ENCODE measurements around the gene NUDT21. TPM values are rescaled to one million over a fixed set of nuclear protein-coding genes. Genes with fewer than 3 reads are reported as not detected.

Gene NUDT21
- total RNA-seq (2013): 79.4 TPM
- polyA plus RNA-seq (10 to 100 TPM; 33.0 to 65.0 (median 55.9) TPM), polyA minus RNA-seq (32.7 and 154 TPM in 2 replicates), total RNA-seq (4.4 to 28.5 (median 15.3) reads per million in 11 experiments)

DNA sequence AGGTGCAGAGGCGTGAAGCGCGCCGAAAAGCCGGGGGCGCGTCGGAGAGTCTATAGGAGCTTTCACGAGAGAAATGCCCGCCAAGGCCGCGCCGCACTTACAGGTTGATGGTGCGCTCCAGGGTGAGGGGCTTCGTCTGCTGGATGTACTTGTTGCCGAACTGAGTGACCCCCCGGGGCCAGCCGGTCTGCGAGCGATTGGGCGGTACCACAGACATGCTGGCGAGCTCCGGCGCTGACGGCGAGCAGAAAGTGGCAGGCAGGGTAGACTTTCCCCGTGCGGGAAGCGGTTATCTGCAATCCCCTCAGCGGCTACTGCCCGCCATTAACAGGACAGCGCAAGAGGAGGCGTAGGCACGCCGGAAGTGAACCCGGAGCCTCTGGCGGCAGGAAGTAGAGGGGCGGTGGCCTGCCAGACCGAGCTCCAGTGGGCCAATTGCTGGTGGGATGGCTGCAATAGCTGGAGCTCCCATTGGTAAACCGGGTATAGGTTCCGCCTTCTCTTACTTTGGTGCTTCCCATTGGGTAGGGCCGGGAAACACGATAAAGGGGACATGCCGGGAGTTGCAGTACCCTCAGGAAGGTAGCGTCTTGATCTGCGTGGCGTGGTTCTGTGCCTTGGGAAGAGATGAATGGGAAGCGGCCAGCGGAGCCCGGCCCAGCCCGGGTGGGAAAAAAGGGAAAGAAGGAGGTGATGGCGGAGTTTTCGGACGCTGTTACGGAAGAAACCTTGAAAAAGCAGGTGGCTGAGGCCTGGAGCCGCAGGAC is at the start of gene NUDT21, which contains the start of gene OGFOD1:
NUDT21 (minus strand) TSS at position 347 of the 767 bp plus-strand sequence; CDS start at position 217, 130 bp downstream.
OGFOD1 (plus strand) TSS at position 569 of the 767 bp plus-strand sequence; CDS start at position 628, 59 bp downstream.
- H3K4me3 ChIP-seq (replicated peaks in 1 of 3; ENCODE audit: low read depth in 2 of 3, low read length in 3 of 3): peak within 1 kb of the TSS; percentile 74 to 87 (median 87)
- peaks cover 7% of the 10 kb centered on the region for H4K20me1 ChIP-seq (ENCODE audit: insufficient read depth, low read length)
- intact Hi-C loops (cut with micrococcal nuclease): loop anchor here (2.0 to 10.0 kb wide), 2 partner anchors 154 to 278 kb away; partner anchors contain the start of gene MT2A (in 1 of the 2)
- H3K9ac ChIP-seq (ENCODE audit: insufficient read depth, low read length, poor library complexity, severe bottlenecking): peak within 1 kb of the TSS; percentile 75
- no peaks in the 10 kb centered on the region for H3K27me3 ChIP-seq (ENCODE audit: control insufficient read depth in 2 of 2, insufficient read depth in 2 of 2, low read length in 2 of 2)
- H3K9me3 ChIP-seq (replicated peaks in 1 of 2; ENCODE audit: control insufficient read depth in 1 of 2, insufficient read depth in 1 of 2, low read length in 2 of 2): no peaks in the 10 kb centered on the region
- DNase-seq: peak; percentile 94 to 98 (median 96)
- peak within 1 kb of the TSS; percentile 61 to 82 for H3K27ac ChIP-seq (ENCODE audit: low read depth in 1 of 2, low read length in 2 of 2)
- TF ChIP-seq, protein P1, sequence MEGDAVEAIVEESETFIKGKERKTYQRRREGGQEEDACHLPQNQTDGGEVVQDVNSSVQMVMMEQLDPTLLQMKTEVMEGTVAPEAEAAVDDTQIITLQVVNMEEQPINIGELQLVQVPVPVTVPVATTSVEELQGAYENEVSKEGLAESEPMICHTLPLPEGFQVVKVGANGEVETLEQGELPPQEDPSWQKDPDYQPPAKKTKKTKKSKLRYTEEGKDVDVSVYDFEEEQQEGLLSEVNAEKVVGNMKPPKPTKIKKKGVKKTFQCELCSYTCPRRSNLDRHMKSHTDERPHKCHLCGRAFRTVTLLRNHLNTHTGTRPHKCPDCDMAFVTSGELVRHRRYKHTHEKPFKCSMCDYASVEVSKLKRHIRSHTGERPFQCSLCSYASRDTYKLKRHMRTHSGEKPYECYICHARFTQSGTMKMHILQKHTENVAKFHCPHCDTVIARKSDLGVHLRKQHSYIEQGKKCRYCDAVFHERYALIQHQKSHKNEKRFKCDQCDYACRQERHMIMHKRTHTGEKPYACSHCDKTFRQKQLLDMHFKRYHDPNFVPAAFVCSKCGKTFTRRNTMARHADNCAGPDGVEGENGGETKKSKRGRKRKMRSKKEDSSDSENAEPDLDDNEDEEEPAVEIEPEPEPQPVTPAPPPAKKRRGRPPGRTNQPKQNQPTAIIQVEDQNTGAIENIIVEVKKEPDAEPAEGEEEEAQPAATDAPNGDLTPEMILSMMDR (IDR thresholded peaks at IDR 0.05): no peak
- H3K79me2 ChIP-seq (ENCODE audit: insufficient read depth, low read length): peaks cover 68% of the 10 kb centered on the region
- H3K4me3 Mint-ChIP-seq: peak within 1 kb of the TSS; percentile 99 to 100
- peak within 1 kb of the TSS; percentile 96 for H2AFZ ChIP-seq (ENCODE audit: insufficient read depth, low read depth, low read length, poor library complexity, severe bottlenecking)
- H3K36me3 ChIP-seq (replicated peaks in 1 of 2; ENCODE audit: control insufficient read depth in 1 of 2, insufficient read depth in 2 of 2, low read length in 2 of 2): peaks cover 15 to 45% of the 10 kb centered on the region in 2 donors
- H3K4me2 ChIP-seq (replicated peaks; ENCODE audit: extremely low read depth, low read length, poor library complexity, severe bottlenecking): peak within 1 kb of the TSS; percentile 97
- H3K9me3 Mint-ChIP-seq: peaks cover 0 to 1% (median 0%) of the 10 kb centered on the region in 7 donors
- peaks cover 29% of the 10 kb centered on the region for H3K4me1 Mint-ChIP-seq
- H3K27me3 Mint-ChIP-seq (ENCODE audit: low read depth in 3 of 3): no peaks in the 10 kb centered on the region
- H3K4me1 ChIP-seq (ENCODE audit: control insufficient read depth in 1 of 2, insufficient read depth in 2 of 2, low read length in 2 of 2): peaks cover 20 to 26% of the 10 kb centered on the region in 2 donors
- peaks cover 31 to 33% of the 10 kb centered on the region in 2 donors for H3K36me3 Mint-ChIP-seq
- under 1% methylated on average over 56 of the region's 56 CpGs for WGBS (ENCODE audit: insufficient coverage)
- peak within 1 kb of the TSS; percentile 90 to 99 (median 93) for H3K27ac Mint-ChIP-seq

DNA sequence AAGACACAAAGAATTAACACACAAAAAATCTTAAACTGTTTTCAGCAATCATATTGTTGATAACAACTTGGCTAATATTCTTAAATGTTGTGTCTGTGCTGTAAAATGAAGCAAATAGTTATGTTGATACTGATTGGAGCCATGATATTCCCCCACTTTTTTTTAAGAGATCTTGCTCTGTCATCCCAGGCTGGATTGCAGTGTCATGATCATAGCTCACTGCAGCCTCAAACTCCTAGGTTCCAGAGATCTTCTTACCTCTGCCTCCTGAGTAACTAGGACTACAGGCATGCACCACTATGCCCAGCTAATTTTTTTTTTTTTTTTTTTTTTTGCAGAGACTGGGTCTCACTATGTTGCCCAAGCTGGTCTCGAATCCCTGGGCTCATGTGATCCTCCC is 42.7 kb upstream of the NUDT21 start:
- no peaks in the 10 kb centered on the region for H3K4me1 Mint-ChIP-seq
- H3K9ac ChIP-seq (ENCODE audit: insufficient read depth, low read length, poor library complexity, severe bottlenecking): no peak overlapping the region
- TF ChIP-seq, protein P1 (IDR thresholded peaks at IDR 0.05): no peak
- no peaks in the 10 kb centered on the region for H3K27me3 ChIP-seq (ENCODE audit: control insufficient read depth in 2 of 2, insufficient read depth in 2 of 2, low read length in 2 of 2)
- H3K4me2 ChIP-seq (replicated peaks; ENCODE audit: extremely low read depth, low read length, poor library complexity, severe bottlenecking): no peak overlapping the region
- H3K36me3 Mint-ChIP-seq: peaks cover 51 to 60% of the 10 kb centered on the region in 2 donors
- DNase-seq: no peak
- H3K27ac ChIP-seq (ENCODE audit: low read depth in 1 of 2, low read length in 2 of 2): no peak overlapping the region
- no peak overlapping the region for H3K4me3 ChIP-seq (replicated peaks in 1 of 3; ENCODE audit: low read depth in 2 of 3, low read length in 3 of 3)
- H3K27ac Mint-ChIP-seq: no peak overlapping the region
- peaks cover 31 to 44% of the 10 kb centered on the region in 2 donors for H3K36me3 ChIP-seq (replicated peaks in 1 of 2; ENCODE audit: control insufficient read depth in 1 of 2, insufficient read depth in 2 of 2, low read length in 2 of 2)
- no peak overlapping the region for H3K4me3 Mint-ChIP-seq
- no peaks in the 10 kb centered on the region for H3K9me3 ChIP-seq (replicated peaks in 1 of 2; ENCODE audit: control insufficient read depth in 1 of 2, insufficient read depth in 1 of 2, low read length in 2 of 2)
- WGBS (ENCODE audit: insufficient coverage): no CpG with 5 or more reads among the region's 1 CpG
- H3K27me3 Mint-ChIP-seq (ENCODE audit: low read depth in 3 of 3): peaks cover 0 to 2% (median 0%) of the 10 kb centered on the region in 3 donors
- no peak overlapping the region for H2AFZ ChIP-seq (ENCODE audit: insufficient read depth, low read depth, low read length, poor library complexity, severe bottlenecking)
- no peaks in the 10 kb centered on the region for H3K9me3 Mint-ChIP-seq
- no peaks in the 10 kb centered on the region for H3K79me2 ChIP-seq (ENCODE audit: insufficient read depth, low read length)
- H3K4me1 ChIP-seq (ENCODE audit: control insufficient read depth in 1 of 2, insufficient read depth in 2 of 2, low read length in 2 of 2): no peaks in the 10 kb centered on the region
- no peaks in the 10 kb centered on the region for H4K20me1 ChIP-seq (ENCODE audit: insufficient read depth, low read length)
- intact Hi-C loops (cut with micrococcal nuclease): no loop called here
